Vagina (tissue), 2 donors: ENCODE data around the gene ZMYND11. TPM values are rescaled to one million over a fixed set of nuclear protein-coding genes. Genes with fewer than 3 reads are reported as not detected.

ENCODE experiments used
- DNase-seq, 2 donors: peaks; one replicate each; pipeline ENCODE4 v3.0.0-alpha.2; 2017; ENCODE audit errors: extremely low spot score in 2 of 2
- H3K27ac ChIP-seq: fragments of 200-600 bp; sonication (generic); one replicate; pipeline ENCODE4 v1.5.1; 2019
- H3K27me3 ChIP-seq: fragments of 200-600 bp; sonication (generic); one replicate; pipeline ENCODE4 v1.5.1; 2019
- H3K36me3 ChIP-seq, 2 donors: fragments of 200-600 bp; sonication (generic); one replicate each; pipeline ENCODE4 v1.5.1; 2017 to 2019
- H3K4me1 ChIP-seq: fragments of 200-600 bp; sonication (generic); one replicate; pipeline ENCODE4 v1.5.1; 2019
- H3K4me3 ChIP-seq, 2 donors: fragments of 200-600 bp; sonication (generic); 1 replicate in 1 of 2; 2 replicates in 1 of 2; pipeline ENCODE4 v1.5.1; 2016 to 2019
- H3K9me3 ChIP-seq: fragments of 200-600 bp; sonication (generic); one replicate; pipeline ENCODE4 v1.5.1; 2019
- POLR2A ChIP-seq, 2 donors: fragments of 450-650 bp; IDR thresholded peaks; one replicate each; pipeline ENCODE4 v1.6.1; 2017; ENCODE audit warnings: antibody characterized with exemption in 2 of 2, mild to moderate bottlenecking in 2 of 2, moderate library complexity in 2 of 2
- POLR2AphosphoS5 ChIP-seq, 2 donors: sonication (generic); formaldehyde crosslinking; IDR thresholded peaks; one replicate each; pipeline ENCODE4 v1.9.0; 2017; ENCODE audit warnings: antibody characterized with exemption in 2 of 2, mild to moderate bottlenecking in 2 of 2, low read depth in 1 of 2; ENCODE audit not compliant: insufficient read depth in 1 of 2
- intact Hi-C: fragments of 100-400 bp; cut with DNase I; formaldehyde crosslinking; loops from one replicate; pipeline ENCODE4 v1.15.1; 2023
- total RNA-seq: library from RNA; depleted of rRNA; stranded (reverse); fragments of >200 nt; gene quantifications from one replicate; pipeline ENCODE4 v1.2.3, GENCODE V29; 2016
- TF ChIP-seq, protein P1 (sequence below), 3 experiments: fragments of 450-650 bp in 2 of 3; fragments of 200-600 bp in 1 of 3; sonication (generic) in 1 of 3; IDR thresholded peaks; one replicate each; pipeline ENCODE4 v1.5.1; 2017 to 2019; ENCODE audit warnings: antibody characterized with exemption in 3 of 3, mild to moderate bottlenecking in 2 of 3, moderate library complexity in 2 of 3

Gene ZMYND11
- total RNA-seq, 1 donor from 2014 or later, result 46.4 TPM

DNA sequence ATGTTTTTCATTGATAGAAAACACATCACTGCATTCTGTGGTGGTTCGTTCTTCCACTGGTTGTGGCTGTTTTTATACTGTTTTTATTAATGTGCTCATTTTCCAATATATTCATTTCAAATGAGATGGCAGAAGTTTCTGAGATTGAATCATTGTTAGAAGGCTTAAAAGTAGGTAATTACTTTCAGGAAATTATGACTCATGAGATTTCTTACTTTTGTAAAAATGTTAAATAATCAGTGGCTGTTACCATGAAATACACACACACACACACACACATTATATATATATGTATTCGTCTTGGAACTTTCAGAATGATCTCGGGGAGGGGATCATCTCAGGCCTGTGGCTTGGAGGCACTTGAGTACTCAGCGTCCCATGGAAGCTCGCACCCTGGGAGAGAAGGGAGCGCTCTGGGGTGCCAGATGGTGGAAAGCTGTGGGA is 66.1 kb downstream of the ZMYND11 start:
- Histone ChIP-seq H3K9me3 (no peaks in the 10 kb centered on the region), H3K27ac (no peak overlapping the region), H3K36me3 (no peaks in the 10 kb centered on the region), H3K4me1 (peaks cover 3% of the 10 kb centered on the region), H3K27me3 (no peaks in the 10 kb centered on the region), H3K4me3 (no peak overlapping the region)
- TF ChIP-seq POLR2A (IDR thresholded peaks at IDR 0.05), result no peak
- TF ChIP-seq, protein P1, sequence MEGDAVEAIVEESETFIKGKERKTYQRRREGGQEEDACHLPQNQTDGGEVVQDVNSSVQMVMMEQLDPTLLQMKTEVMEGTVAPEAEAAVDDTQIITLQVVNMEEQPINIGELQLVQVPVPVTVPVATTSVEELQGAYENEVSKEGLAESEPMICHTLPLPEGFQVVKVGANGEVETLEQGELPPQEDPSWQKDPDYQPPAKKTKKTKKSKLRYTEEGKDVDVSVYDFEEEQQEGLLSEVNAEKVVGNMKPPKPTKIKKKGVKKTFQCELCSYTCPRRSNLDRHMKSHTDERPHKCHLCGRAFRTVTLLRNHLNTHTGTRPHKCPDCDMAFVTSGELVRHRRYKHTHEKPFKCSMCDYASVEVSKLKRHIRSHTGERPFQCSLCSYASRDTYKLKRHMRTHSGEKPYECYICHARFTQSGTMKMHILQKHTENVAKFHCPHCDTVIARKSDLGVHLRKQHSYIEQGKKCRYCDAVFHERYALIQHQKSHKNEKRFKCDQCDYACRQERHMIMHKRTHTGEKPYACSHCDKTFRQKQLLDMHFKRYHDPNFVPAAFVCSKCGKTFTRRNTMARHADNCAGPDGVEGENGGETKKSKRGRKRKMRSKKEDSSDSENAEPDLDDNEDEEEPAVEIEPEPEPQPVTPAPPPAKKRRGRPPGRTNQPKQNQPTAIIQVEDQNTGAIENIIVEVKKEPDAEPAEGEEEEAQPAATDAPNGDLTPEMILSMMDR (IDR thresholded peaks at IDR 0.05), result no peak
- TF ChIP-seq POLR2AphosphoS5 (IDR thresholded peaks at IDR 0.05; ENCODE audit: insufficient read depth in 1 of 2, low read depth in 1 of 2), result no peak
- no peak for DNase-seq
- intact Hi-C loops, result no loop called here

DNA sequence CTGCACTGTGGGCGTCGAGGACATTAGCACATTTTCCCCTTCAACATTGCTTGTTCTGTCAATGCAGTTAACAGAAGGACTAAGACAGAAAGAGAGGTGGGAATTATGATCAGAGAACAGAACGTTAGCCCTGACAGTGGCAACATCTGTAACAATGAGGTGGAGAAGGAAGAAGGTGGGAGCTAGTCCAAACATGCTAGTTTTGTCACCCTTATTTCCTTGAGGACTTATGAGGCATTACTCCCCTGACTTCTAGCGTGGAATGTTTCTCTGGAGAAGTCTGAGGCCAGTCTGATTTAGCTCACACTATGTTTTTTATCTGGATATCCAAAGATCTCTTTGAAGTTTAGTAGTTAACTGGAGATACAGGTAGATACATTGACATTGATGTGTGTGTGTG is 73.4 kb downstream of the ZMYND11 start:
- H3K27ac ChIP-seq, result no peak overlapping the region
- no peak for TF ChIP-seq POLR2A (IDR thresholded peaks at IDR 0.05)
- TF ChIP-seq POLR2AphosphoS5 (IDR thresholded peaks at IDR 0.05; ENCODE audit: insufficient read depth in 1 of 2, low read depth in 1 of 2), result no peak
- TF ChIP-seq, protein P1 (IDR thresholded peaks at IDR 0.05), result no peak
- H3K36me3 ChIP-seq, result peaks cover 0 to 4% of the 10 kb centered on the region in 2 donors
- no peak for DNase-seq
- no peaks in the 10 kb centered on the region for H3K4me1 ChIP-seq
- no peak overlapping the region for H3K4me3 ChIP-seq
- no peaks in the 10 kb centered on the region for H3K27me3 ChIP-seq
- no peaks in the 10 kb centered on the region for H3K9me3 ChIP-seq
- intact Hi-C loops, result no loop called here

GRCh38 chr10:209357-209756 is 74.1 kb downstream of the ZMYND11 start:
- no peak for DNase-seq
- intact Hi-C loops, result no loop called here
- Histone ChIP-seq H3K9me3 (no peaks in the 10 kb centered on the region), H3K27ac (no peak overlapping the region), H3K36me3 (peaks cover 0 to 4% of the 10 kb centered on the region in 2 donors), H3K4me1 (no peaks in the 10 kb centered on the region), H3K4me3 (no peak overlapping the region), H3K27me3 (no peaks in the 10 kb centered on the region)
- no peak for TF ChIP-seq POLR2A (IDR thresholded peaks at IDR 0.05)
- TF ChIP-seq POLR2AphosphoS5 (IDR thresholded peaks at IDR 0.05; ENCODE audit: insufficient read depth in 1 of 2, low read depth in 1 of 2), result no peak

GRCh38 chr10:210297-210696 is 75.0 kb downstream of the ZMYND11 start:
- Histone ChIP-seq H3K4me3 (no peak overlapping the region), H3K27ac (no peak overlapping the region), H3K4me1 (no peaks in the 10 kb centered on the region), H3K9me3 (no peaks in the 10 kb centered on the region), H3K36me3 (peaks cover 0 to 4% of the 10 kb centered on the region in 2 donors), H3K27me3 (no peaks in the 10 kb centered on the region)
- no peak for TF ChIP-seq POLR2AphosphoS5 (IDR thresholded peaks at IDR 0.05; ENCODE audit: insufficient read depth in 1 of 2, low read depth in 1 of 2)
- intact Hi-C loops, result no loop called here
- no peak for DNase-seq

- TF ChIP-seq POLR2AphosphoS5 (IDR thresholded peaks at IDR 0.05; ENCODE audit: insufficient read depth in 1 of 2, low read depth in 1 of 2) (no peak), POLR2A (IDR thresholded peaks at IDR 0.05) (no peak)
- TF ChIP-seq, protein P1 (IDR thresholded peaks at IDR 0.05), result no peak
- intact Hi-C loops, result no loop called here
- no peak for DNase-seq
Measured at GRCh38 chr10:215444-215843, 80.2 kb downstream of the ZMYND11 start.

DNA sequence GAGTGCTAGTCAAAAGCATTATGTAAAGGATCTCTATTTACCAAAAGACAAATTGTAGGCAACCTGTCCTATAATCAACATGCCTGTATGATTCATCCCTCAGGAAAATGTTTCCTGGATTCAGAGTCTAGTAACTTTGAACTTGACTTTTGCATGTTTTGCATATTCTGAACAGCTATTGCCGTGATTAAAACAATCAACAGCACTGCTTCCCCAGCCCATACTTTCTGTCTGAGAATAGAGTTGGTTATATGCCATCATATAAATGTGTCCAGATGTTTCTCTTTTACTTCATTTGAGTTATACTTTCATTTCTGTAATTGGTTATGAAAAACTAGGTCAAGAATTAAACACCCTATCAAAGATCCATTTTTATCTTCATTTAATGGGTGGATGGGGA is 83.5 kb downstream of the ZMYND11 start:
- no peak overlapping the region for H3K4me3 ChIP-seq
- DNase-seq, result no peak
- intact Hi-C loops, result no loop called here
- H3K27me3 ChIP-seq, result no peaks in the 10 kb centered on the region
- peaks cover 12% of the 10 kb centered on the region for H3K4me1 ChIP-seq
- no peaks in the 10 kb centered on the region for H3K36me3 ChIP-seq
- TF ChIP-seq, protein P1 (IDR thresholded peaks at IDR 0.05), result no peak
- TF ChIP-seq POLR2A (IDR thresholded peaks at IDR 0.05), result no peak
- no peak for TF ChIP-seq POLR2AphosphoS5 (IDR thresholded peaks at IDR 0.05; ENCODE audit: insufficient read depth in 1 of 2, low read depth in 1 of 2)
- no peak overlapping the region for H3K27ac ChIP-seq
- H3K9me3 ChIP-seq, result no peaks in the 10 kb centered on the region

More at GRCh38 chr10:215444-215843, 80.2 kb downstream of the ZMYND11 start:
- H3K27ac ChIP-seq, result no peak overlapping the region
- H3K9me3 ChIP-seq, result no peaks in the 10 kb centered on the region
- H3K36me3 ChIP-seq, result no peaks in the 10 kb centered on the region
- H3K27me3 ChIP-seq, result no peaks in the 10 kb centered on the region
- peaks cover 12% of the 10 kb centered on the region for H3K4me1 ChIP-seq
- no peak overlapping the region for H3K4me3 ChIP-seq
